ENCODE results near the gene DNAI7. TPM values are rescaled to one million over a fixed set of nuclear protein-coding genes. Genes with fewer than 3 reads are reported as not detected.

Gene DNAI7, protein sequence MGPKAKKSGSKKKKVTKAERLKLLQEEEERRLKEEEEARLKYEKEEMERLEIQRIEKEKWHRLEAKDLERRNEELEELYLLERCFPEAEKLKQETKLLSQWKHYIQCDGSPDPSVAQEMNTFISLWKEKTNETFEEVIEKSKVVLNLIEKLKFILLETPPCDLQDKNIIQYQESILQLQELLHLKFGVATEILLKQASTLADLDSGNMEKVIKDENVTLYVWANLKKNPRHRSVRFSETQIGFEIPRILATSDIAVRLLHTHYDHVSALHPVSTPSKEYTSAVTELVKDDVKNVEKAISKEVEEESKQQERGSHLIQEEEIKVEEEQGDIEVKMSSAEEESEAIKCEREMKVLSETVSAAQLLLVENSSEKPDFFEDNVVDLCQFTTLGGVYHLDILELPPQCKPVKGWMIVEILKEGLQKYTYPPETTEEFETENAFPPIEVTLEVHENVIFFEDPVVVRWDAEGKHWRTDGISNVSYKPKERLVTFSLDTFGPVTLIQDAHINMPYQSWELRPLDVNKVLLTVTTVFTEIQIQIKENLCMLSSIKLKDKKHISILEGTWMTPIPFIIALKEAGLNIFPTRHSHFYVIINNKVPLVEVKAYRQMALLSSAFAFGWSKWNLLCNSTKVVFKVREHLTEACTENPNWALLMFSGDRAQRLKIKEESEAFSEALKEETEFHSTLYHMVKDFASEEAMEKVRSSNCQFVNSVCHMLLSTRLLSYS
- 0.30 and 0.34 TPM in 2 replicates for polyA plus RNA-seq (2012; rRNA removed)
- polyA plus RNA-seq (2012; cell fraction: cytosol; rRNA removed) = 0.35 and 0.49 TPM in 2 replicates
- polyA plus RNA-seq (2012; cell fraction: nucleus; rRNA removed) = 0.16 and 0.45 TPM in 2 replicates

- no peaks in the 10 kb centered on the region for H4K20me1 ChIP-seq (ENCODE audit: insufficient read depth)
- DNase-seq = peak; percentile 93
- 1% methylated on average over 43 of the region's 54 CpGs for WGBS (ENCODE audit: low lambda C conversion rate)
- no peaks in the 10 kb centered on the region for H3K9me2 ChIP-seq
- H3K4me2 ChIP-seq = peak within 1 kb of the TSS; percentile 88
- H3K4me3 ChIP-seq (ENCODE audit: low read depth in 2 of 2, low read length in 1 of 2) = peak within 1 kb of the TSS; percentile 71 to 89
- H3K9ac ChIP-seq = peak within 1 kb of the TSS; percentile 82
- peak within 1 kb of the TSS; percentile 86 for H2AFZ ChIP-seq (ENCODE audit: low read depth)
- H3K79me2 ChIP-seq (ENCODE audit: insufficient read depth) = peaks cover 13% of the 10 kb centered on the region; the same call in 1 of the 2 replicates
- H3K36me3 ChIP-seq (replicated peaks in 1 of 2; ENCODE audit: control insufficient read depth in 1 of 2, insufficient read depth in 2 of 2, low read length in 1 of 2) = no peaks in the 10 kb centered on the region
- peaks cover 0 to 2% of the 10 kb centered on the region in 2 experiments; a peak in 2 of 4 replicates for H3K4me1 ChIP-seq (ENCODE audit: control insufficient read depth in 1 of 2, insufficient read depth in 2 of 2, low read depth in 1 of 2, low read length in 1 of 2)
- POLR2A ChIA-PET = interaction anchor here (1.0 to 1.4 kb wide), 2 partner anchors 9 to 192 kb away, joined by 4 read pairs; no protein-coding TSS in a partner anchor
- H3K27ac ChIP-seq (ENCODE audit: low read depth in 2 of 2, low read length in 1 of 2) = peak within 1 kb of the TSS; percentile 92 to 94
- peaks cover 23% of the 10 kb centered on the region for H3F3A ChIP-seq (replicated peaks; ENCODE audit: insufficient read depth)
- CTCF ChIA-PET = interaction anchor here (0.8 to 1.9 kb wide), 5 partner anchors 15 to 537 kb away, joined by 3 to 5 read pairs (median 3); no protein-coding TSS in a partner anchor
- H3K27me3 ChIP-seq (ENCODE audit: insufficient read depth) = no peaks in the 10 kb centered on the region
- H3K9me3 ChIP-seq = no peaks in the 10 kb centered on the region
- no peak for TF ChIP-seq RAD21 (IDR thresholded peaks at IDR 0.05; ENCODE audit: low read length)
- TF ChIP-seq SMC3 (IDR thresholded peaks at IDR 0.05; ENCODE audit: low read depth, low read length) = no peak
- no peak for TF ChIP-seq FOXM1 (IDR thresholded peaks at IDR 0.05; ENCODE audit: low read depth)
- no peak for TF ChIP-seq YY1 (IDR thresholded peaks at IDR 0.05; ENCODE audit: low read depth)
- peak; percentile 77 for TF ChIP-seq TAF1 (IDR thresholded peaks at IDR 0.05; ENCODE audit: borderline replicate concordance, low read depth, low read length)
- TF ChIP-seq MXI1 (IDR thresholded peaks at IDR 0.05; ENCODE audit: low read depth, low read length) = peak; percentile 95
- TF ChIP-seq EP300 (IDR thresholded peaks at IDR 0.05; ENCODE audit: borderline replicate concordance in 1 of 2, low read depth in 1 of 2, low read length in 1 of 2) = no peak
- no peak for TF ChIP-seq EZH2phosphoT487 (IDR thresholded peaks at IDR 0.05; ENCODE audit: borderline replicate concordance, low read depth)
- TF ChIP-seq USF1 (IDR thresholded peaks at IDR 0.05; ENCODE audit: borderline replicate concordance, low read depth) = no peak
- TF ChIP-seq, protein P1, sequence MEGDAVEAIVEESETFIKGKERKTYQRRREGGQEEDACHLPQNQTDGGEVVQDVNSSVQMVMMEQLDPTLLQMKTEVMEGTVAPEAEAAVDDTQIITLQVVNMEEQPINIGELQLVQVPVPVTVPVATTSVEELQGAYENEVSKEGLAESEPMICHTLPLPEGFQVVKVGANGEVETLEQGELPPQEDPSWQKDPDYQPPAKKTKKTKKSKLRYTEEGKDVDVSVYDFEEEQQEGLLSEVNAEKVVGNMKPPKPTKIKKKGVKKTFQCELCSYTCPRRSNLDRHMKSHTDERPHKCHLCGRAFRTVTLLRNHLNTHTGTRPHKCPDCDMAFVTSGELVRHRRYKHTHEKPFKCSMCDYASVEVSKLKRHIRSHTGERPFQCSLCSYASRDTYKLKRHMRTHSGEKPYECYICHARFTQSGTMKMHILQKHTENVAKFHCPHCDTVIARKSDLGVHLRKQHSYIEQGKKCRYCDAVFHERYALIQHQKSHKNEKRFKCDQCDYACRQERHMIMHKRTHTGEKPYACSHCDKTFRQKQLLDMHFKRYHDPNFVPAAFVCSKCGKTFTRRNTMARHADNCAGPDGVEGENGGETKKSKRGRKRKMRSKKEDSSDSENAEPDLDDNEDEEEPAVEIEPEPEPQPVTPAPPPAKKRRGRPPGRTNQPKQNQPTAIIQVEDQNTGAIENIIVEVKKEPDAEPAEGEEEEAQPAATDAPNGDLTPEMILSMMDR (IDR thresholded peaks at IDR 0.05) = peak; percentile 27; the same call in 1 of the 2 replicates
- TF ChIP-seq POLR2AphosphoS5 (IDR thresholded peaks at IDR 0.05; ENCODE audit: low read depth, low read length) = peak; percentile 87
- TF ChIP-seq NRF1 (IDR thresholded peaks at IDR 0.05; ENCODE audit: low read depth, low read length) = peak; percentile 68
- no peak for TF ChIP-seq GATA2 (CRISPR knock-in tag; IDR thresholded peaks at IDR 0.05)
- TF ChIP-seq TEAD4 (IDR thresholded peaks at IDR 0.05; ENCODE audit: borderline replicate concordance, insufficient read depth) = no peak
- peak; percentile 68 for TF ChIP-seq GABPA (IDR thresholded peaks at IDR 0.05; ENCODE audit: low read depth)
- TF ChIP-seq RXRA (IDR thresholded peaks at IDR 0.05; ENCODE audit: borderline replicate concordance, low read depth) = no peak
- TF ChIP-seq FOSL2 (IDR thresholded peaks at IDR 0.05; ENCODE audit: borderline replicate concordance, low read depth) = no peak; the same call in 1 of the 2 replicates
- TF ChIP-seq RCOR1 (IDR thresholded peaks at IDR 0.05; ENCODE audit: low read length) = no peak
- peak; percentile 67 for TF ChIP-seq CHD2 (IDR thresholded peaks at IDR 0.05; ENCODE audit: low read length, partially characterized antibody)
- TF ChIP-seq USF2 (IDR thresholded peaks at IDR 0.05; ENCODE audit: borderline replicate concordance, low read depth, low read length) = no peak
- TF ChIP-seq ELF1 (IDR thresholded peaks at IDR 0.05) = peak; percentile 51; the same call in 1 of the 2 replicates
- TF ChIP-seq, protein P2, sequence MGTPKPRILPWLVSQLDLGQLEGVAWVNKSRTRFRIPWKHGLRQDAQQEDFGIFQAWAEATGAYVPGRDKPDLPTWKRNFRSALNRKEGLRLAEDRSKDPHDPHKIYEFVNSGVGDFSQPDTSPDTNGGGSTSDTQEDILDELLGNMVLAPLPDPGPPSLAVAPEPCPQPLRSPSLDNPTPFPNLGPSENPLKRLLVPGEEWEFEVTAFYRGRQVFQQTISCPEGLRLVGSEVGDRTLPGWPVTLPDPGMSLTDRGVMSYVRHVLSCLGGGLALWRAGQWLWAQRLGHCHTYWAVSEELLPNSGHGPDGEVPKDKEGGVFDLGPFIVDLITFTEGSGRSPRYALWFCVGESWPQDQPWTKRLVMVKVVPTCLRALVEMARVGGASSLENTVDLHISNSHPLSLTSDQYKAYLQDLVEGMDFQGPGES (IDR thresholded peaks at IDR 0.05; ENCODE audit: low read depth, low read length) = no peak
- TF ChIP-seq NFIC (IDR thresholded peaks at IDR 0.05; ENCODE audit: borderline replicate concordance) = no peak
- no peak for TF ChIP-seq RFX5 (IDR thresholded peaks at IDR 0.05; ENCODE audit: low read length)
- peak; percentile 83 for TF ChIP-seq SIN3A (IDR thresholded peaks at IDR 0.05; ENCODE audit: borderline replicate concordance, low read depth, low read length)
Observed at GRCh38 chr12:25195056-25195971, at the start of gene DNAI7, which contains the start of gene ETFRF1. Gene DNAI7, minus strand, starts transcription at chr12:25195160. Its CDS starts 82 bp downstream, at chr12:25195078. Gene ETFRF1, plus strand, starts transcription at chr12:25195237. Its CDS starts 8,720 bp downstream, at chr12:25203957.

Measured in SK-N-SH (cell line).